Endothelial cell of umbilical vein (primary cell): ENCODE results near the gene NFE2L1. TPM values are rescaled to one million over a fixed set of nuclear protein-coding genes. Genes with fewer than 3 reads are reported as not detected.

Experiments
- BruUV-seq: library from RNA; stranded (reverse); fragments of 400-500 nt; replicated peaks from 2 replicates; lab custom pipeline; 2021; lab: Mats Ljungman, UMichigan
- CTCF ChIA-PET: fragments of 300-600, 350-600 bp; sonication (Branson Sonifier 250); formaldehyde crosslinking; loops from one replicate; lab custom pipeline; 2021; ENCODE audit warnings: antibody characterized with exemption, inconsistent platforms; lab: Charles Lee
- POLR2A ChIA-PET: fragments of 300-600, 350-600 bp; sonication (Branson Sonifier 250); formaldehyde crosslinking; loops from one replicate; lab custom pipeline; 2021; ENCODE audit warnings: antibody characterized with exemption, inconsistent platforms; lab: Charles Lee
- DNase-seq: peaks from one replicate; pipeline ENCODE4 v3.0.0-alpha.2; 2011; ENCODE audit warnings: low read depth, low spot score
- FAIRE-seq: peaks from 2 replicates; lab custom pipeline; 2011; peaks lifted over from hg19 to GRCh38; lab: Jason Lieb, UNC
- H2AFZ ChIP-seq: 2 replicates; pipeline ENCODE4 v1.6.0; 2012; ENCODE audit warnings: low read depth, low read length, control low read depth, inconsistent platforms
- H3K27ac ChIP-seq: 2 replicates; pipeline ENCODE4 v1.5.1; 2011; ENCODE audit warnings: low read depth, mild to moderate bottlenecking, control low read depth, low read length, moderate library complexity; ENCODE audit not compliant: insufficient read depth
- H3K27me3 ChIP-seq, 2 experiments: 2 replicates each; pipeline versions ENCODE4 v1.6.0 to v1.6.1; 2011; ENCODE audit warnings: low read length in 2 of 2, mixed read lengths in 1 of 2; ENCODE audit not compliant: control insufficient read depth in 2 of 2, insufficient read depth in 2 of 2
- H3K36me3 ChIP-seq, 2 experiments: 2 replicates in 1 of 2; 3 replicates in 1 of 2; pipeline ENCODE4 v1.5.1; 2011; ENCODE audit warnings: low read length in 2 of 2, mild to moderate bottlenecking in 1 of 2, moderate library complexity in 1 of 2; ENCODE audit not compliant: control insufficient read depth in 2 of 2, insufficient read depth in 2 of 2; ENCODE audit errors: extremely low read depth in 1 of 2
- H3K4me1 ChIP-seq: 3 replicates; pipeline ENCODE4 v1.5.1; 2011; ENCODE audit warnings: mild to moderate bottlenecking, low read length; ENCODE audit not compliant: control insufficient read depth, insufficient read depth; ENCODE audit errors: extremely low read depth
- H3K4me2 ChIP-seq: 2 replicates; pipeline ENCODE4 v1.6.1; 2011; ENCODE audit warnings: low read length, control low read depth, mixed read lengths; ENCODE audit not compliant: insufficient read depth
- H3K4me3 ChIP-seq, 3 experiments: fragments of 200-600 bp in 1 of 3; sonication (generic), shearing (Covaris generic) in 1 of 3; replicated peaks in 1 of 3; 2 replicates each; pipeline ENCODE4 v1.5.1; 2011 to 2016; ENCODE audit warnings: control low read depth in 3 of 3, low read length in 3 of 3, mild to moderate bottlenecking in 2 of 3, inconsistent platforms in 1 of 3, low read depth in 1 of 3, moderate library complexity in 1 of 3; ENCODE audit not compliant: insufficient read depth in 1 of 3
- H3K79me2 ChIP-seq: 2 replicates; pipeline ENCODE4 v1.6.0; 2012; ENCODE audit warnings: low read length, inconsistent platforms; ENCODE audit not compliant: control insufficient read depth, insufficient read depth
- H3K9ac ChIP-seq: replicated peaks from 2 replicates; pipeline ENCODE3; 2011; ENCODE audit warnings: low read length, control low read depth; ENCODE audit not compliant: insufficient read depth; ENCODE audit errors: extremely low read depth
- H3K9me1 ChIP-seq: replicated peaks from 3 replicates; pipeline ENCODE4 v1.6.0; 2011; ENCODE audit warnings: mild to moderate bottlenecking, low read length; ENCODE audit not compliant: control insufficient read depth, insufficient read depth; ENCODE audit errors: extremely low read depth
- H3K9me3 ChIP-seq: replicated peaks from 2 replicates; pipeline ENCODE4 v1.5.1; 2012; ENCODE audit warnings: low read length, inconsistent platforms; ENCODE audit not compliant: control insufficient read depth, insufficient read depth
- H4K20me1 ChIP-seq: replicated peaks from 2 replicates; pipeline ENCODE3; 2011; ENCODE audit warnings: mild to moderate bottlenecking, low read length; ENCODE audit not compliant: control insufficient read depth, insufficient read depth; ENCODE audit errors: extremely low read depth
- EZH2 ChIP-seq: IDR thresholded peaks from 2 replicates; pipeline ENCODE4 v1.6.1; 2012; ENCODE audit warnings: borderline replicate concordance, low read depth, mild to moderate bottlenecking, moderate library complexity, low read length, inconsistent platforms; ENCODE audit not compliant: severe bottlenecking
- FOS ChIP-seq: IDR thresholded peaks from 2 replicates; pipeline ENCODE4 v1.6.1; 2011; ENCODE audit warnings: mild to moderate bottlenecking, low read length, moderate library complexity, borderline replicate concordance; ENCODE audit not compliant: insufficient read depth
- GATA2 ChIP-seq: IDR thresholded peaks from 2 replicates; pipeline ENCODE4 v1.7.0; 2011; ENCODE audit warnings: low read depth, mild to moderate bottlenecking, moderate library complexity, mixed read lengths, low read length; ENCODE audit not compliant: insufficient read length, insufficient read depth
- JUN ChIP-seq: IDR thresholded peaks from 2 replicates; pipeline ENCODE4 v1.6.1; 2011; ENCODE audit warnings: borderline replicate concordance, low read depth; ENCODE audit not compliant: insufficient read length, insufficient read depth
- MAX ChIP-seq: IDR thresholded peaks from 2 replicates; pipeline ENCODE4 v1.6.1; 2011; ENCODE audit not compliant: insufficient read depth, insufficient read length
- MYC ChIP-seq: IDR thresholded peaks from one replicate; pipeline ENCODE4 v1.6.1; 2011; ENCODE audit warnings: mild to moderate bottlenecking, low read depth, low read length
- POLR2A ChIP-seq: IDR thresholded peaks from 2 replicates; pipeline ENCODE4 v1.6.1; 2012; ENCODE audit warnings: low read depth, mild to moderate bottlenecking, control low read depth, low read length
- POLR2AphosphoS5 ChIP-seq: IDR thresholded peaks from 2 replicates; pipeline ENCODE4 v1.6.1; 2012; ENCODE audit warnings: low read depth, mild to moderate bottlenecking, control low read depth, low read length, moderate library complexity; ENCODE audit not compliant: insufficient read depth
- dilution Hi-C: fragments of 300-500 bp; cut with MboI; formaldehyde crosslinking; loops from one replicate; pipeline ENCODE4 v1.15.0; 2019; ENCODE audit warnings: low sequenced_read_pairs; ENCODE audit not compliant: extremely low pct_ligation_motif_present
- intact Hi-C: fragments of 100-400 bp; cut with micrococcal nuclease; formaldehyde crosslinking; loops from one replicate; pipeline ENCODE4 v1.10.0; 2022
- polyA plus RNA-seq, 4 experiments: library from polyadenylated mRNA; depleted of rRNA in 3 of 4; stranded (reverse) in 3 of 4; unstranded in 1 of 4; fragments of >200 nt; gene quantifications; 2 replicates each; pipeline versions ENCODE4 v1.2.1 to v1.2.3, GENCODE V29; 2011 to 2012; ENCODE audit warnings: missing spikeins in 1 of 4
- total RNA-seq: library from RNA; stranded (reverse); gene quantifications from 2 replicates; pipeline ENCODE4 v1.2.3, GENCODE V29; 2021
- TF ChIP-seq, protein P1 (sequence below), 2 donors: IDR thresholded peaks; 1 replicate in 1 of 2; 2 replicates in 1 of 2; pipeline ENCODE4 v1.5.1; 2011; ENCODE audit warnings: low read length in 2 of 2, mild to moderate bottlenecking in 2 of 2, moderate library complexity in 2 of 2, control low read depth in 1 of 2, inconsistent platforms in 1 of 2, low read depth in 1 of 2; ENCODE audit not compliant: insufficient read depth in 1 of 2; ENCODE audit errors: extremely low read depth in 1 of 2

Gene NFE2L1
- total and polyA plus RNA-seq, 2 donors (not counting 3 experiments of a cell fraction or from before 2014, with no cell fraction given) = 187 to 236 TPM

- peak overlapping the region; percentile 3 for H3K4me2 ChIP-seq
- no peaks in the 10 kb centered on the region for H3K9me3 ChIP-seq
- FAIRE-seq = peak; percentile 52
- dilution Hi-C loops = no loop called here
- no peak overlapping the region for H3K27ac ChIP-seq
- ChIA-PET POLR2A (no interaction called here), CTCF (interaction anchor here (0.6 to 5.8 kb wide), 15 partner anchors 9 to 67 kb away, joined by 3 to 79 read pairs (median 4); partner anchors contain the start of gene COPZ2)
- H3K79me2 ChIP-seq = peaks cover 10% of the 10 kb centered on the region
- no peaks in the 10 kb centered on the region for H3K27me3 ChIP-seq
- H4K20me1 ChIP-seq = peaks cover 2% of the 10 kb centered on the region
- H3K4me1 ChIP-seq = peaks cover 14% of the 10 kb centered on the region
- H3K9me1 ChIP-seq = no peaks in the 10 kb centered on the region
- no peak overlapping the region for H3K4me3 ChIP-seq
- DNase-seq = peak; percentile 81
- no peak overlapping the region for H2AFZ ChIP-seq
- TF ChIP-seq JUN (no peak), GATA2 (no peak), EZH2 (no peak), POLR2A (no peak), FOS (no peak), POLR2AphosphoS5 (no peak), MYC (no peak), MAX (no peak)
- TF ChIP-seq, protein P1, sequence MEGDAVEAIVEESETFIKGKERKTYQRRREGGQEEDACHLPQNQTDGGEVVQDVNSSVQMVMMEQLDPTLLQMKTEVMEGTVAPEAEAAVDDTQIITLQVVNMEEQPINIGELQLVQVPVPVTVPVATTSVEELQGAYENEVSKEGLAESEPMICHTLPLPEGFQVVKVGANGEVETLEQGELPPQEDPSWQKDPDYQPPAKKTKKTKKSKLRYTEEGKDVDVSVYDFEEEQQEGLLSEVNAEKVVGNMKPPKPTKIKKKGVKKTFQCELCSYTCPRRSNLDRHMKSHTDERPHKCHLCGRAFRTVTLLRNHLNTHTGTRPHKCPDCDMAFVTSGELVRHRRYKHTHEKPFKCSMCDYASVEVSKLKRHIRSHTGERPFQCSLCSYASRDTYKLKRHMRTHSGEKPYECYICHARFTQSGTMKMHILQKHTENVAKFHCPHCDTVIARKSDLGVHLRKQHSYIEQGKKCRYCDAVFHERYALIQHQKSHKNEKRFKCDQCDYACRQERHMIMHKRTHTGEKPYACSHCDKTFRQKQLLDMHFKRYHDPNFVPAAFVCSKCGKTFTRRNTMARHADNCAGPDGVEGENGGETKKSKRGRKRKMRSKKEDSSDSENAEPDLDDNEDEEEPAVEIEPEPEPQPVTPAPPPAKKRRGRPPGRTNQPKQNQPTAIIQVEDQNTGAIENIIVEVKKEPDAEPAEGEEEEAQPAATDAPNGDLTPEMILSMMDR (IDR thresholded peaks at IDR 0.05; ENCODE audit: extremely low read depth in 1 of 2, insufficient read depth in 1 of 2, low read depth in 1 of 2, low read length in 2 of 2) = no peak
- peaks cover 16 to 18% of the 10 kb centered on the region in 2 experiments for H3K36me3 ChIP-seq
- intact Hi-C loops = loop anchor here (2.0 kb wide), 1 partner anchor 18 kb away; the partner anchor contains the start of gene NFE2L1
- no peak overlapping the region for H3K9ac ChIP-seq
- BruUV-seq = no TSS peak
These were observed 18.5 kb downstream of the NFE2L1 start for GRCh38 chr17:48066656-48067055.
